Measurements from ENCODE around the gene ZDHHC14.

ZDHHC14 gene

GRCh38 chr6:157707576-157707975, 326.6 kb downstream of the ZDHHC14 start:
- Histone ChIP-seq H3K4me3 (ENCODE audit: low read length) (no peak overlapping the region), H3K4me1 (ENCODE audit: control insufficient read depth, insufficient read depth, low read length) (no peaks in the 10 kb centered on the region), H3K9ac (ENCODE audit: low read length) (no peak overlapping the region), H3K36me3 (ENCODE audit: control insufficient read depth, insufficient read depth, low read length) (no peaks in the 10 kb centered on the region), H3K9me3 (ENCODE audit: control insufficient read depth, low read length) (no peaks in the 10 kb centered on the region), H3K27me3 (ENCODE audit: control insufficient read depth, insufficient read depth, low read length) (no peaks in the 10 kb centered on the region)

- Histone ChIP-seq H3K27me3 (ENCODE audit: control insufficient read depth, insufficient read depth, low read length) (no peaks in the 10 kb centered on the region), H3K9me3 (ENCODE audit: control insufficient read depth, low read length) (no peaks in the 10 kb centered on the region), H3K4me1 (ENCODE audit: control insufficient read depth, insufficient read depth, low read length) (no peaks in the 10 kb centered on the region), H3K9ac (ENCODE audit: low read length) (no peak overlapping the region), H3K36me3 (ENCODE audit: control insufficient read depth, insufficient read depth, low read length) (no peaks in the 10 kb centered on the region), H3K4me3 (ENCODE audit: low read length) (no peak overlapping the region)
These were observed 327.2 kb downstream of the ZDHHC14 start for GRCh38 chr6:157708239-157708638.

- Histone ChIP-seq H3K4me1 (ENCODE audit: control insufficient read depth, insufficient read depth, low read length) (no peaks in the 10 kb centered on the region), H3K36me3 (ENCODE audit: control insufficient read depth, insufficient read depth, low read length) (no peaks in the 10 kb centered on the region), H3K4me3 (ENCODE audit: low read length) (no peak overlapping the region), H3K9me3 (ENCODE audit: control insufficient read depth, low read length) (no peaks in the 10 kb centered on the region), H3K9ac (ENCODE audit: low read length) (no peak overlapping the region), H3K27me3 (ENCODE audit: control insufficient read depth, insufficient read depth, low read length) (no peaks in the 10 kb centered on the region)
These were observed 327.9 kb downstream of the ZDHHC14 start for GRCh38 chr6:157708933-157709332.

GRCh38 chr6:157709555-157709954, 328.6 kb downstream of the ZDHHC14 start:
- Histone ChIP-seq H3K9me3 (ENCODE audit: control insufficient read depth, low read length) (no peaks in the 10 kb centered on the region), H3K4me3 (ENCODE audit: low read length) (no peak overlapping the region), H3K9ac (ENCODE audit: low read length) (no peak overlapping the region), H3K27me3 (ENCODE audit: control insufficient read depth, insufficient read depth, low read length) (no peaks in the 10 kb centered on the region), H3K36me3 (ENCODE audit: control insufficient read depth, insufficient read depth, low read length) (no peaks in the 10 kb centered on the region), H3K4me1 (ENCODE audit: control insufficient read depth, insufficient read depth, low read length) (no peaks in the 10 kb centered on the region)

- H3K4me1 ChIP-seq (ENCODE audit: control insufficient read depth, insufficient read depth, low read length), result peaks cover 8% of the 10 kb centered on the region
- no peak overlapping the region for H3K4me3 ChIP-seq (ENCODE audit: low read length)
- H3K36me3 ChIP-seq (ENCODE audit: control insufficient read depth, insufficient read depth, low read length), result no peaks in the 10 kb centered on the region
- H3K9me3 ChIP-seq (ENCODE audit: control insufficient read depth, low read length), result no peaks in the 10 kb centered on the region
- no peaks in the 10 kb centered on the region for H3K27me3 ChIP-seq (ENCODE audit: control insufficient read depth, insufficient read depth, low read length)
- no peak overlapping the region for H3K9ac ChIP-seq (ENCODE audit: low read length)
These were observed 329.6 kb downstream of the ZDHHC14 start for GRCh38 chr6:157710604-157711003.

GRCh38 chr6:157711060-157711459, 330.1 kb downstream of the ZDHHC14 start:
- Histone ChIP-seq H3K4me3 (ENCODE audit: low read length) (no peak overlapping the region), H3K4me1 (ENCODE audit: control insufficient read depth, insufficient read depth, low read length) (peaks cover 13% of the 10 kb centered on the region), H3K9ac (ENCODE audit: low read length) (no peak overlapping the region), H3K27me3 (ENCODE audit: control insufficient read depth, insufficient read depth, low read length) (no peaks in the 10 kb centered on the region), H3K36me3 (ENCODE audit: control insufficient read depth, insufficient read depth, low read length) (no peaks in the 10 kb centered on the region), H3K9me3 (ENCODE audit: control insufficient read depth, low read length) (no peaks in the 10 kb centered on the region)

- Histone ChIP-seq H3K36me3 (ENCODE audit: control insufficient read depth, insufficient read depth, low read length) (no peaks in the 10 kb centered on the region), H3K9me3 (ENCODE audit: control insufficient read depth, low read length) (no peaks in the 10 kb centered on the region), H3K27me3 (ENCODE audit: control insufficient read depth, insufficient read depth, low read length) (no peaks in the 10 kb centered on the region), H3K4me1 (ENCODE audit: control insufficient read depth, insufficient read depth, low read length) (peaks cover 15% of the 10 kb centered on the region), H3K4me3 (ENCODE audit: low read length) (no peak overlapping the region), H3K9ac (ENCODE audit: low read length) (no peak overlapping the region)
These were observed 331.8 kb downstream of the ZDHHC14 start for GRCh38 chr6:157712585-157713295.

GRCh38 chr6:157713451-157714152, 332.6 kb downstream of the ZDHHC14 start:
- Histone ChIP-seq H3K36me3 (ENCODE audit: control insufficient read depth, insufficient read depth, low read length) (no peaks in the 10 kb centered on the region), H3K4me3 (ENCODE audit: low read length) (no peak overlapping the region), H3K27me3 (ENCODE audit: control insufficient read depth, insufficient read depth, low read length) (no peaks in the 10 kb centered on the region), H3K9me3 (ENCODE audit: control insufficient read depth, low read length) (no peaks in the 10 kb centered on the region), H3K9ac (ENCODE audit: low read length) (no peak overlapping the region), H3K4me1 (ENCODE audit: control insufficient read depth, insufficient read depth, low read length) (peaks cover 15% of the 10 kb centered on the region)

GRCh38 chr6:157714153-157714490, 333.1 kb downstream of the ZDHHC14 start:
- Histone ChIP-seq H3K27me3 (ENCODE audit: control insufficient read depth, insufficient read depth, low read length) (no peaks in the 10 kb centered on the region), H3K4me1 (ENCODE audit: control insufficient read depth, insufficient read depth, low read length) (peaks cover 15% of the 10 kb centered on the region), H3K9ac (ENCODE audit: low read length) (no peak overlapping the region), H3K4me3 (ENCODE audit: low read length) (no peak overlapping the region), H3K9me3 (ENCODE audit: control insufficient read depth, low read length) (no peaks in the 10 kb centered on the region), H3K36me3 (ENCODE audit: control insufficient read depth, insufficient read depth, low read length) (no peaks in the 10 kb centered on the region)

- H3K4me3 ChIP-seq (ENCODE audit: low read length), result no peak overlapping the region
- H3K4me1 ChIP-seq (ENCODE audit: control insufficient read depth, insufficient read depth, low read length), result peaks cover 15% of the 10 kb centered on the region
- no peaks in the 10 kb centered on the region for H3K9me3 ChIP-seq (ENCODE audit: control insufficient read depth, low read length)
- H3K36me3 ChIP-seq (ENCODE audit: control insufficient read depth, insufficient read depth, low read length), result no peaks in the 10 kb centered on the region
- no peaks in the 10 kb centered on the region for H3K27me3 ChIP-seq (ENCODE audit: control insufficient read depth, insufficient read depth, low read length)
- no peak overlapping the region for H3K9ac ChIP-seq (ENCODE audit: low read length)
These were observed 334.8 kb downstream of the ZDHHC14 start for GRCh38 chr6:157715728-157716164.

- Histone ChIP-seq H3K27me3 (ENCODE audit: control insufficient read depth, insufficient read depth, low read length) (no peaks in the 10 kb centered on the region), H3K9me3 (ENCODE audit: control insufficient read depth, low read length) (no peaks in the 10 kb centered on the region), H3K4me3 (ENCODE audit: low read length) (no peak overlapping the region), H3K9ac (ENCODE audit: low read length) (no peak overlapping the region), H3K36me3 (ENCODE audit: control insufficient read depth, insufficient read depth, low read length) (no peaks in the 10 kb centered on the region), H3K4me1 (ENCODE audit: control insufficient read depth, insufficient read depth, low read length) (peaks cover 15% of the 10 kb centered on the region)
These were observed 335.4 kb downstream of the ZDHHC14 start for GRCh38 chr6:157716251-157716995.

GRCh38 chr6:157717340-157717748, 336.4 kb downstream of the ZDHHC14 start:
- Histone ChIP-seq H3K36me3 (ENCODE audit: control insufficient read depth, insufficient read depth, low read length) (no peaks in the 10 kb centered on the region), H3K4me3 (ENCODE audit: low read length) (no peak overlapping the region), H3K4me1 (ENCODE audit: control insufficient read depth, insufficient read depth, low read length) (peaks cover 15% of the 10 kb centered on the region), H3K9me3 (ENCODE audit: control insufficient read depth, low read length) (no peaks in the 10 kb centered on the region), H3K27me3 (ENCODE audit: control insufficient read depth, insufficient read depth, low read length) (no peaks in the 10 kb centered on the region), H3K9ac (ENCODE audit: low read length) (no peak overlapping the region)

Data from mucosa of stomach (tissue), 1 donor.